CD8-positive, alpha-beta memory T cell (primary cell): Measurements from ENCODE around the gene NUDT6. TPM values are rescaled to one million over a fixed set of nuclear protein-coding genes. Genes with fewer than 3 reads are reported as not detected.

Source experiments
- CTCF ChIA-PET: fragments of 350-600 bp; sonication (Branson Sonifier 250); formaldehyde crosslinking; loops from one replicate; lab custom pipeline; 2021; ENCODE audit warnings: antibody characterized with exemption; lab: Charles Lee
- POLR2A ChIA-PET: fragments of 350-600 bp; sonication (Branson Sonifier 250); formaldehyde crosslinking; loops from one replicate; lab custom pipeline; 2021; ENCODE audit warnings: antibody characterized with exemption; lab: Charles Lee
- DNase-seq, 5 donors: peaks; one replicate each; pipeline versions ENCODE4 v3.0.0 to v3.0.0-alpha.2; 2020 to 2022; ENCODE audit warnings: mixed read lengths in 1 of 5
- H3K27ac ChIP-seq: one replicate; pipeline ENCODE4 v1.7.0; 2013; ENCODE audit warnings: low read depth, mild to moderate bottlenecking, low read length, moderate library complexity
- H3K27me3 ChIP-seq: 2 replicates; pipeline ENCODE4 v1.7.0; 2013; ENCODE audit warnings: low read length, mild to moderate bottlenecking; ENCODE audit not compliant: insufficient read depth, poor library complexity, severe bottlenecking
- H3K36me3 ChIP-seq: 2 replicates; pipeline ENCODE4 v1.7.0; 2013; ENCODE audit warnings: mild to moderate bottlenecking, low read length, moderate library complexity; ENCODE audit not compliant: insufficient read depth
- H3K4me1 ChIP-seq: 2 replicates; pipeline ENCODE4 v1.7.0; 2013; ENCODE audit warnings: mild to moderate bottlenecking, low read length, moderate library complexity; ENCODE audit not compliant: insufficient read depth
- H3K4me3 ChIP-seq: 2 replicates; pipeline ENCODE4 v1.7.0; 2013; ENCODE audit warnings: mild to moderate bottlenecking, low read length
- H3K9me3 ChIP-seq: 2 replicates; pipeline ENCODE4 v1.7.0; 2013; ENCODE audit warnings: mild to moderate bottlenecking, low read length
- H3K27ac Mint-ChIP-seq, 8 donors: one replicate each; pipeline ENCODE4 v1.8.0; 2020 to 2021; ENCODE audit warnings: mixed read lengths in 8 of 8, mild to moderate bottlenecking in 6 of 8, inconsistent platforms in 3 of 8, moderate library complexity in 3 of 8
- H3K27me3 Mint-ChIP-seq, 2 donors: one replicate each; pipeline ENCODE4 v1.8.0; 2020 to 2021; ENCODE audit warnings: mixed read lengths in 2 of 2, mild to moderate bottlenecking in 1 of 2, moderate library complexity in 1 of 2
- H3K36me3 Mint-ChIP-seq, 3 donors: one replicate each; pipeline ENCODE4 v1.8.0; 2020 to 2021; ENCODE audit warnings: mixed read lengths in 3 of 3, inconsistent platforms in 1 of 3, mild to moderate bottlenecking in 1 of 3
- H3K4me1 Mint-ChIP-seq, 3 donors: one replicate each; pipeline ENCODE4 v1.8.0; 2020 to 2021; ENCODE audit warnings: mixed read lengths in 3 of 3, inconsistent platforms in 1 of 3, mild to moderate bottlenecking in 1 of 3
- H3K4me3 Mint-ChIP-seq, 7 donors: one replicate each; pipeline ENCODE4 v1.8.0; 2020 to 2021; ENCODE audit warnings: mixed read lengths in 7 of 7, mild to moderate bottlenecking in 6 of 7, moderate library complexity in 4 of 7, inconsistent platforms in 2 of 7
- H3K9me3 Mint-ChIP-seq, 5 donors: one replicate each; pipeline ENCODE4 v1.8.0; 2020 to 2022; ENCODE audit warnings: mixed read lengths in 5 of 5, mild to moderate bottlenecking in 3 of 5, moderate library complexity in 2 of 5, inconsistent platforms in 1 of 5
- polyA plus RNA-seq: library from polyadenylated mRNA; unstranded; fragments of 300-500 nt; fragmentation: Illumina TruSeq; gene quantifications from one replicate; pipeline ENCODE4 v1.2.3, GENCODE V29; 2021
- total RNA-seq, 2 experiments: library from RNA; stranded (reverse); gene quantifications; one replicate each; pipeline ENCODE4 v1.2.3, GENCODE V29; 2021

Gene NUDT6
- total and polyA plus RNA-seq, 3 experiments from 2014 or later, result 1.6 to 5.5 (median 4.3) TPM

- ChIA-PET CTCF (no interaction called here), POLR2A (no interaction called here)
- Mint-ChIP-seq H3K27ac (peak overlapping the region in 1 of 8 donors; percentile 66), H3K36me3 (no peaks in the 10 kb centered on the region), H3K4me3 (no peak overlapping the region), H3K4me1 (no peaks in the 10 kb centered on the region), H3K27me3 (peaks cover 8 to 14% of the 10 kb centered on the region in 2 donors), H3K9me3 (no peaks in the 10 kb centered on the region)
- H3K36me3 ChIP-seq, result no peaks in the 10 kb centered on the region
- H3K27ac ChIP-seq, result no peak overlapping the region
- no peak overlapping the region for H3K4me3 ChIP-seq
- H3K27me3 ChIP-seq, result no peaks in the 10 kb centered on the region
- no peaks in the 10 kb centered on the region for H3K4me1 ChIP-seq
- no peak for DNase-seq
- no peaks in the 10 kb centered on the region for H3K9me3 ChIP-seq
Observed at GRCh38 chr4:122842984-122843531, 79.3 kb downstream of the NUDT6 start.

Other genes with a start within 250 kb of the NUDT6 start
- 1 to 10 TPM; 1.7 to 2.1 TPM for gene BBS12, start 189.9 kb downstream of the NUDT6 start, total RNA-seq
- 1.8 TPM for gene BBS12, start 189.9 kb downstream of the NUDT6 start, polyA plus RNA-seq
- 1 to 10 TPM; 1.5 to 1.7 TPM for gene FGF2, start 95.8 kb downstream of the NUDT6 start, total RNA-seq
- gene FGF2, start 95.8 kb downstream of the NUDT6 start, polyA plus RNA-seq, result not detected